NB4 (cell line): ENCODE measurements around the gene SLC15A3.

Experiments used
- MAX ChIP-seq: IDR thresholded peaks from 2 replicates; pipeline ENCODE4 v1.6.1; 2011; ENCODE audit warnings: low read depth, low read length
- POLR2A ChIP-seq: IDR thresholded peaks from 2 replicates; pipeline ENCODE4 v1.6.1; 2011; ENCODE audit warnings: mild to moderate bottlenecking; ENCODE audit not compliant: insufficient read length; ENCODE audit errors: extremely low read depth
- TF ChIP-seq, protein P1 (sequence below): IDR thresholded peaks from one replicate; pipeline ENCODE4 v1.5.1; 2012; ENCODE audit warnings: low read depth, low read length

- TF ChIP-seq, protein P1, sequence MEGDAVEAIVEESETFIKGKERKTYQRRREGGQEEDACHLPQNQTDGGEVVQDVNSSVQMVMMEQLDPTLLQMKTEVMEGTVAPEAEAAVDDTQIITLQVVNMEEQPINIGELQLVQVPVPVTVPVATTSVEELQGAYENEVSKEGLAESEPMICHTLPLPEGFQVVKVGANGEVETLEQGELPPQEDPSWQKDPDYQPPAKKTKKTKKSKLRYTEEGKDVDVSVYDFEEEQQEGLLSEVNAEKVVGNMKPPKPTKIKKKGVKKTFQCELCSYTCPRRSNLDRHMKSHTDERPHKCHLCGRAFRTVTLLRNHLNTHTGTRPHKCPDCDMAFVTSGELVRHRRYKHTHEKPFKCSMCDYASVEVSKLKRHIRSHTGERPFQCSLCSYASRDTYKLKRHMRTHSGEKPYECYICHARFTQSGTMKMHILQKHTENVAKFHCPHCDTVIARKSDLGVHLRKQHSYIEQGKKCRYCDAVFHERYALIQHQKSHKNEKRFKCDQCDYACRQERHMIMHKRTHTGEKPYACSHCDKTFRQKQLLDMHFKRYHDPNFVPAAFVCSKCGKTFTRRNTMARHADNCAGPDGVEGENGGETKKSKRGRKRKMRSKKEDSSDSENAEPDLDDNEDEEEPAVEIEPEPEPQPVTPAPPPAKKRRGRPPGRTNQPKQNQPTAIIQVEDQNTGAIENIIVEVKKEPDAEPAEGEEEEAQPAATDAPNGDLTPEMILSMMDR, result no peak
- TF ChIP-seq POLR2A, result no peak
- TF ChIP-seq MAX, result no peak
Observed at GRCh38 chr11:60912223-60912850, 39.6 kb downstream of the SLC15A3 start.
